Skeletal muscle tissue (tissue), 4 donors: ENCODE results near the gene MYO7B. TPM values are rescaled to one million over a fixed set of nuclear protein-coding genes. Genes with fewer than 3 reads are reported as not detected.

ENCODE experiments used
- H3K27ac ChIP-seq: one replicate; pipeline ENCODE4 v1.7.0; 2013; ENCODE audit warnings: mild to moderate bottlenecking, low read depth, low read length, inconsistent platforms
- H3K27me3 ChIP-seq, 3 donors: one replicate each; pipeline ENCODE4 v1.7.0; 2013; ENCODE audit warnings: low read length in 3 of 3; ENCODE audit not compliant: control insufficient read depth in 3 of 3, insufficient read depth in 3 of 3
- H3K36me3 ChIP-seq, 3 donors: one replicate each; pipeline ENCODE4 v1.7.0; 2013; ENCODE audit warnings: low read length in 3 of 3; ENCODE audit not compliant: control insufficient read depth in 3 of 3, insufficient read depth in 3 of 3
- H3K4me1 ChIP-seq, 3 donors: one replicate each; pipeline ENCODE4 v1.7.0; 2013; ENCODE audit warnings: low read length in 3 of 3, mild to moderate bottlenecking in 3 of 3; ENCODE audit not compliant: control insufficient read depth in 3 of 3, insufficient read depth in 3 of 3
- H3K4me3 ChIP-seq, 3 donors: one replicate each; pipeline ENCODE4 v1.7.0; 2013; ENCODE audit warnings: low read length in 3 of 3
- H3K9ac ChIP-seq, 3 donors: one replicate each; pipeline ENCODE4 v1.7.0; 2013; ENCODE audit warnings: low read length in 3 of 3, mild to moderate bottlenecking in 3 of 3, moderate library complexity in 2 of 3, low read depth in 1 of 3
- H3K9me3 ChIP-seq, 3 donors: one replicate each; pipeline ENCODE4 v1.7.0; 2013; ENCODE audit warnings: low read length in 3 of 3; ENCODE audit not compliant: control insufficient read depth in 3 of 3
- total RNA-seq: library from RNA; depleted of rRNA; stranded (reverse); fragments of >200 nt; gene quantifications from one replicate; pipeline ENCODE4 v1.2.3, GENCODE V29; 2014
- donor health status: Osteomylitis.

MYO7B gene
- total RNA-seq, 1 donor from 2014 or later, result 1.0 TPM

DNA sequence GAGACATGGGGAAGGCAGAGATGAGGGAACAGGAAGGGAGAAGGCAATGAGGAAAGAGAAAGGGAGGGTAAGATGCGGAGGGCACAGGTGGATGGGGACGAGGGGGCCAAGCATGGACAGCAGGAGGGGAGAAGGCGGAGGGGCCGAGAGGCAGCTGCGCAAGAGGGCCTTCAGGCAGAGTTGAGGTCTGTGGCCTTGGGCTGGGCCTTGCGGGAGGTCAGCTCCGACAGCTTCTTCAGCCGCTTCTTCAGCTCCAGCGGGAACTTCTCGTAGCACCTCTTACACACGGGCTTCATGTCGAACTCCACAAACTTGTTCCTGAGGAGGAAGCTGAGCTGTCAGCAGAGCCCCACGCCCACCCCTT lies 103.6 kb downstream of the MYO7B start:
- no peaks in the 10 kb centered on the region for H3K9me3 ChIP-seq
- H3K9ac ChIP-seq, result peak overlapping the region in 1 of 3 donors; percentile 16
- peaks cover 13 to 60% (median 22%) of the 10 kb centered on the region in 3 donors for H3K4me1 ChIP-seq
- H3K36me3 ChIP-seq, result peaks cover 0 to 11% (median 2%) of the 10 kb centered on the region in 3 donors
- H3K4me3 ChIP-seq, result no peak overlapping the region
- no peak overlapping the region for H3K27ac ChIP-seq
- H3K27me3 ChIP-seq, result no peaks in the 10 kb centered on the region

DNA sequence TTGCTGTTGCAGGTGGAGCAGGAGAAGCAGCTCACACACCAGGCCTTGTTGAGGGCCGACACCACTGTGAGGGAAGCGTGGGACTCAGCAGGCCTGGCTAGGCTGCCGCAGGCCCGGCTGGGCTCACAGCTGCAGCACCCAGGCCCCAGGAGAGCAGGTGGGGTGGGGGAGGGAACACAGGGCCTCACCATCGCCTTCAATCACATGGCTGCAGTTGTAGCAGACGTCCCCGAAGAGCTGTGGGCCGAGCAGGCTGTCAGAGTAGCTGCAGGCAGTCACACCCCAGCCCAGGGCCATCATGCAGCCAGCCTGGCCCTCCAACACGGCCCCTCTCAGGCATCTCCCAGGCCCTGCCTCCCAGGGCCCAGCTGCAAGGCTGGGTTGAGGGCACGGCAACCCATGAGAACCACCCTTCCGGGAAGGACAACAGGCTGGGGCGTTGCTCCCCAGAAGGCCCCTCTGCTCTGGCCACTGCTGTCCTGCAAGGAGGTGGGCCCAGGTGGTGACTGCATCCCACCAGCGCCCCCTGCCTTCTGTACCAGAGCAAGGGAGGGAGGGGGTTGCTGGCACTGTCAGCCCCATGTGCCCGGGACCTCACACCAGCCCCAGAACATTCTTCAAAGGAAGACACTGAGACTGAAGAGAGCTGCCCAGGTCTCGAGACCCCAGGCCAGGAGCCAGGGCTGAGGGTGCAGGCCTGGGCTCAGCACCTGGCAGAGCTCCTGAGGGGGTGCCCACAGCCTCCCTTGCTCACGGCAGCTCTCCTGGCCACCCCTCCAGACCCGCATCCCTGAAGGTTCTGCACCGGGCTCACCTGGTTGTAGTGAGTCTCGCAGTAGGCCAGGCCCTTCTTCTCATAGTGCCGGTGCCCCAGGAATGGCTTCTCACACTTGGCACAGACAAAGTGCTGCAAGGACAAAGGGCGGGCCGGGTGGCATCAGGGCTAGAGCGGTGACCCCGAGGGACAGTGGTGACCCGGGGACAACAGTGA lies 104.9 kb downstream of the MYO7B start:
- Histone ChIP-seq H3K9ac (peak overlapping the region in 1 of 3 donors; percentile 25), H3K4me1 (peaks cover 10 to 52% (median 19%) of the 10 kb centered on the region in 3 donors), H3K4me3 (no peak overlapping the region), H3K27me3 (no peaks in the 10 kb centered on the region), H3K9me3 (no peaks in the 10 kb centered on the region), H3K36me3 (peaks cover 0 to 11% (median 2%) of the 10 kb centered on the region in 3 donors), H3K27ac (no peak overlapping the region)

DNA sequence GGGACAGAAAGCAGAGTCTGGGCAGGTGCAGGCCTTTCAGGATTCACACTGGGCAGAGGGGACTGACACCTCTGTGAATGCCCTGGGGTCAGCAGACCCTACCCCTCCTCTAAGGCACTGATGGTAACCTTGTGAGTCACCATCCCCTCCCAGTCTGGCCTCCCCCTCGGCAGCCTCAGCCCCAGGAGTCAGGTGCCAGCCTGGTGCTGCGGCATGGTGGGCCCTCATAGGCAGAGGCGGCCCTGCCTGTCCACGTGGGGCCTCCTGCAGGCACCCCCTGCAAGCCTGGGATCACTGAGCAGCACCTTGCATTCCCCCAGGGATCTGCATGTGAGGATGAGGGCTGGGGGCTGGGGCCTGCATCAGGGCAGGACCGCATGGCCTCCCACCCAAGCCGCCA lies 105.7 kb downstream of the MYO7B start:
- H3K27ac ChIP-seq, result no peak overlapping the region

DNA sequence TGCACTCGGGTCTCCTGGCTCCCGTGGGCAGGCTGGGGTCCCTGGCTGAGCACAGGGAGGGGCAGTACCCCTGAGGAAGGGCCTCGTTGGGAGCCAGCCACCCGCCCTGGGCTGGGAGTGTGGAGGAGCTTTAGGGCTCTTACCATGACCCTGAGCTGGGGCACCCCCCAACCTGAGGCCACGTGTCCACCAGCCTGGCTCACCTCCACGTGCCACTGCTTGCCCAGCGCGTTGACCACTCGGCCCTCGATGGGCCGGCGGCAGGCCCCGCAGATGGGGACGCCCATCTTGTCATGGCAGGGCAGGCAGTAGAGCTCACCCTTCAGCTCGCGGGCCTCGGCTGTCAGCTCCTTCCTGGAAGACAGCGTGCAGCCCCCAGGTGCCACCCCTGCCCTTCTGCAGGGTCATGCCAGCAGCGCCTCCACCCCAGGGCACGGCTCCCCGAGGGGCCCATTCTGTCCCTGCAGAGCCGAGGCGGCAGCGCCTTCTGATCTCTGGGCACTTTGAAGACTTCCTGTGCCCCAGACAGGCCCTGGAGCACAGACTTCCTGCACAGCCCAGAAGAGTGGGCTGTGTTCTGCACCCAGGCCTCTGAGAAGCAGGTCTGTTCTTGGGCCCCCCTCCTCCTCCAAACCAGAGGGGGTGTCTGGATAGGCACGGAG lies 106.5 kb downstream of the MYO7B start:
- Histone ChIP-seq H3K9me3 (no peaks in the 10 kb centered on the region), H3K27ac (no peak overlapping the region), H3K9ac (no peak overlapping the region), H3K27me3 (no peaks in the 10 kb centered on the region), H3K4me1 (peaks cover 14 to 45% (median 23%) of the 10 kb centered on the region in 3 donors), H3K4me3 (no peak overlapping the region), H3K36me3 (peaks cover 0 to 11% (median 2%) of the 10 kb centered on the region in 3 donors)

More for the DNA sequence above, 105.7 kb downstream of the MYO7B start:
- H3K27me3 ChIP-seq, result no peaks in the 10 kb centered on the region
- H3K4me1 ChIP-seq, result peaks cover 10 to 47% (median 19%) of the 10 kb centered on the region in 3 donors
- no peak overlapping the region for H3K9ac ChIP-seq
- H3K9me3 ChIP-seq, result no peaks in the 10 kb centered on the region
- H3K4me3 ChIP-seq, result no peak overlapping the region
- peaks cover 0 to 11% (median 2%) of the 10 kb centered on the region in 3 donors for H3K36me3 ChIP-seq

DNA sequence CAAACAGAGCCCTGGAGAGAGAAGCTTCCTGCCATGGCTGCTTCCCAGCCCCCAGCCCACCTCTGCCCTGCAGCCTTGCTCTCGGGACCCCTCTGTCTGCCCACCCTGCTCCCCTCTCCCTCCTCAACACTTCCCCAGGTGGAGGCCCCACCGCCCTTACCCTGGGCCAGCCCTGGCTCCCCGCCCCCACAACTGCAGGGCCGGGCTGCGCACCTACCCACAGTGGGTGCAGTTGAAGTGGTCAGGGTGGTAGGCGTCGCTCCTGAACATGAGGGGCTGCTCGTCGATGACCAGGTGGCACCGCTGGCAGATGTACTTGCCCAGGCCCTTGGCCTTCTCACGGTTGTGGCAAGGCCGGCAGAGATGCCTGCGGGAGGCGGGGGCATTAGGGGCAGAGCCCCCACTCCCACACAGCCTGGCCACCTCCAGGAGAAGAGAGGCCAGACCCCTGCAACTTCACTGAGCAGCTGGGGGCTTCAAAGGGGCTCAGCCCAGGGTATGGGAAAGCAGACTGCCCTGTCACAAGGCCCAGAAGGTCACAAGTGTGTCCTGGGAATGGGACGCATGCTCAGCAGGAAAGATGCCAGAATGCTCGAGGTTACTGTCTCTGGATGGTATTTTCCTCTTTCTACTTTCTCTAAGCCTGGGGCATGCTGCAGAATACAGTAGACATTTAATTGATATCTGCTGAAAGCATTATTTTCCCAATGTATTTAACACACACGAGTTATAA lies 107.4 kb downstream of the MYO7B start:
- Histone ChIP-seq H3K9ac (no peak overlapping the region), H3K4me1 (peaks cover 14 to 45% (median 24%) of the 10 kb centered on the region in 3 donors), H3K27ac (no peak overlapping the region), H3K4me3 (no peak overlapping the region), H3K36me3 (peaks cover 0 to 11% (median 2%) of the 10 kb centered on the region in 3 donors), H3K27me3 (no peaks in the 10 kb centered on the region), H3K9me3 (no peaks in the 10 kb centered on the region)

DNA sequence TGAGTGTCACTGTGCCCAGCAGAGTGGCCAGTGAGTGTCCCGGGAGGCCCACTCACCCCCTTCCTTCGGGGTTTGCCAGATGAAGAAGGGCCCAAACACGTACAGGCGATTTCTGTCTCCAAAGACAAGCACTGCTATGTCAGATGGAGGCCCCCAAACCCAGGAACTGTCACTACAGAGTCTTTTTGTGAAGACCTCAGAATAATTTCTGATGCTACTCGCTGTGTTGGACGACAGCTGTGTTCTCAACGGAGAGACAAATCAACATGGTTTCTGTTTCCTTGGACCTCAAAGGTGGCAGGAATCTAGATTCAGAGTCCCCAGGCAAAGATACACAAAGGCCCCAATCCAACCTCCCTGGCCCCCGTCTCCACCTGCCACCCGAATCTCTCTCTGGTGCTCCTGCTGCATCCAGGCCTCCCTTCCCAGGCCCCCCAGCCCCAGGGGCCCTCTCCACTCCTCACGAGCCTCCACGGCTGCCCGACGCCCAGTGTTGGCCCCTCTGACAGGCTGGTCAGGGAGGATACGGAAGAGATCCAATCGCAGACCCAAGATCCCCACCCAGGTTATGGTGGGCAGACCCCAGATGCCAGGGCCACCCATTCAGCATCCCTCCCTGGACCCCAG lies 108.1 kb downstream of the MYO7B start:
- H3K9ac ChIP-seq, result no peak overlapping the region
- no peak overlapping the region for H3K4me3 ChIP-seq
- H3K4me1 ChIP-seq, result peaks cover 15 to 45% (median 23%) of the 10 kb centered on the region in 3 donors
- no peaks in the 10 kb centered on the region for H3K27me3 ChIP-seq
- no peaks in the 10 kb centered on the region for H3K9me3 ChIP-seq
- H3K27ac ChIP-seq, result no peak overlapping the region
- H3K36me3 ChIP-seq, result peaks cover 0 to 11% (median 2%) of the 10 kb centered on the region in 3 donors

DNA sequence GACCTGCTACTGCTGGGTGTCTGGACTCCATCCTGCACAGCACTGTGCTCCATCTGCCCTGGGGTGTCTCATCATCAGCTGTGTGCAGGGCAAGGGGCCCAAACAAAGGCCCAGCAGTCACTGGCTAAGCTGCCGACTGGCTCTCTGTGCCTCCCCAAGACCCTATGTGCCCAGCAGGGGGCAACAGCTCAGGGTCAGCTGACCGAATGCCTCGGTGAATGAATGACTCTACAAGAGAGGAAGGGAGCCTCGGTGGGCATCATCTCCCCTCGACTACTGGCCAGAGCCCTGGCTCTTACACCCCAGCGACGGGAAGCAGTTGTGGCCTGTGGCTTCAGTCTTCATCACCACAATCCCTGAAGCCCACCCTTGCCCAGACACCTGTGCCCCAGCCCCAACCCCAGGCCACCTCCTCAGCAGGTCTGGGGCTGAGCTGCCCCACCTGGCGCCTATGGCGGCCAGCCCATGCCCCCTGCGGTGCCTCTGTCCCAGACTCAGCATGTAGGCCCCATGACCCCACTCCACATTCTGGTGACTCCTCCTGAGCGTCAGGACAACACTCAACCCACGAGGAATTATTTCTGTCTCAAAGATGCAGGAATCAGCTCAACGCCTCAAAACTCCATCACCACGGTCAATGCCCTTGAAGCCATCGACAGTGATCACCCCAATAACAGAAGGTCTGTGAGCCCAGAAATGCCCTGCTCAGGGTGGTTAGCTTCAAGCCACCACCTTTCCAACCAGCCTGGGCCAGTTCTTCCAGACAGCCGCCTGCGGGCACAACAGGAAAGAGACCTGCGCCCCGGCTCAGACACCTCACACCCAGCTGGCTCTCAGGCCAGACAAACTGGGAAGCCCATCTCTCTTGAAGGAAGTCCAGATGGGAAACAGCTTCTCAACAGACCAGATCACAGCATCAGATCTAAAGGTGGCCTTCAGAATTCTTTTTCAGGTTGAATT lies 108.9 kb downstream of the MYO7B start:
- H3K4me1 ChIP-seq, result peaks cover 19 to 45% (median 27%) of the 10 kb centered on the region in 3 donors
- H3K36me3 ChIP-seq, result peaks cover 0 to 7% (median 2%) of the 10 kb centered on the region in 3 donors

DNA sequence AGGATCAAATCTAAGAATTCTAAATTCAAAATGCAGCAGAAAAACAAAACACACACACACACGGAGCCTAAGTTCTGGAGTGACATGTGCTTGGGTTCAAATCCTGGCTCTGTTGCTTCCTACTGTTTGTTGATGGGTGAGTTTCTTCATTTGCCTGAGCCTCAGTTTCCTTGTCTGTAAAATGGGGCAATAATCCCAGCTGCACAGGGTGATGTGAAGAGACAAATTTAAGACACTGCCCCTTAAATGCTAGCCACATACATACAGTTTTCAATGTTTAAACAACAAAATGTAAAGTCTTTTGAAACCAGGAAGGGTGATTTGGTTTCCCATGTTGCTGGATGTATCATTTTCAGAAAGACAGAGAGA lies 109.5 kb downstream of the MYO7B start:
- Histone ChIP-seq H3K9ac (no peak overlapping the region), H3K4me3 (no peak overlapping the region), H3K36me3 (peaks cover 0 to 4% (median 2%) of the 10 kb centered on the region in 3 donors), H3K27ac (no peak overlapping the region), H3K9me3 (no peaks in the 10 kb centered on the region), H3K27me3 (no peaks in the 10 kb centered on the region), H3K4me1 (peaks cover 22 to 49% (median 26%) of the 10 kb centered on the region in 3 donors)

More for the DNA sequence above, 108.9 kb downstream of the MYO7B start:
- Histone ChIP-seq H3K9ac (no peak overlapping the region), H3K27ac (no peak overlapping the region), H3K27me3 (no peaks in the 10 kb centered on the region), H3K4me3 (no peak overlapping the region), H3K9me3 (no peaks in the 10 kb centered on the region)
